ENCODE data around the gene TMEM176A.
"Not testable (repeated sequence)": the region's sequence is repeated elsewhere in the genome, so short reads cannot be mapped to it uniquely, and the experiment has no call there.

Gene TMEM176A

GRCh38 chr7:150800581-150801241 is at the start of gene TMEM176A:
Gene TMEM176A (plus strand): TSS chr7:150800769. CDS start chr7:150801551, 782 bp downstream.
- no peak for DNase-seq (ENCODE audit: low read depth in 2 of 2, low spot score in 1 of 2)

- DNase-seq (ENCODE audit: low read depth in 2 of 2, low spot score in 1 of 2): no peak
Measured at GRCh38 chr7:150751702-150752101, 48.9 kb upstream of the TMEM176A start.

GRCh38 chr7:150753239-150753638 is 47.3 kb upstream of the TMEM176A start:
- DNase-seq (ENCODE audit: low read depth in 2 of 2, low spot score in 1 of 2): no peak

- DNase-seq (ENCODE audit: low read depth in 2 of 2, low spot score in 1 of 2): no peak
Measured at GRCh38 chr7:150753826-150754603, 46.6 kb upstream of the TMEM176A start.

GRCh38 chr7:150754951-150755350 is 45.6 kb upstream of the TMEM176A start:
- DNase-seq (ENCODE audit: low read depth in 2 of 2, low spot score in 1 of 2): no peak

- DNase-seq (ENCODE audit: low read depth in 2 of 2, low spot score in 1 of 2): peak in 1 of 2 donors; percentile 55
Measured at GRCh38 chr7:150755473-150756099, 45.0 kb upstream of the TMEM176A start.

- DNase-seq (ENCODE audit: low read depth in 2 of 2, low spot score in 1 of 2): no peak
Measured at GRCh38 chr7:150756166-150756565, 44.4 kb upstream of the TMEM176A start.

- no peak for DNase-seq (ENCODE audit: low read depth in 2 of 2, low spot score in 1 of 2)
Measured at GRCh38 chr7:150756858-150757257, 43.7 kb upstream of the TMEM176A start.

GRCh38 chr7:150759479-150759878 is 41.1 kb upstream of the TMEM176A start:
- DNase-seq (ENCODE audit: low read depth in 2 of 2, low spot score in 1 of 2): no peak

GRCh38 chr7:150766334-150766709 is 34.2 kb upstream of the TMEM176A start:
- no peak for DNase-seq (ENCODE audit: low read depth in 2 of 2, low spot score in 1 of 2)

GRCh38 chr7:150769768-150770167 is 30.8 kb upstream of the TMEM176A start:
- DNase-seq (ENCODE audit: low read depth in 2 of 2, low spot score in 1 of 2): no peak

- DNase-seq (ENCODE audit: low read depth in 2 of 2, low spot score in 1 of 2): not testable (repeated sequence)
Measured at GRCh38 chr7:150774131-150774530, 26.4 kb upstream of the TMEM176A start.

- DNase-seq (ENCODE audit: low read depth in 2 of 2, low spot score in 1 of 2): no peak
Measured at GRCh38 chr7:150778014-150778737, 22.4 kb upstream of the TMEM176A start.

- DNase-seq (ENCODE audit: low read depth in 2 of 2, low spot score in 1 of 2): peak; percentile 43 to 59
Measured at GRCh38 chr7:150778738-150779301, 21.7 kb upstream of the TMEM176A start.

GRCh38 chr7:150780292-150780691 is 20.3 kb upstream of the TMEM176A start:
- no peak for DNase-seq (ENCODE audit: low read depth in 2 of 2, low spot score in 1 of 2)

- no peak for DNase-seq (ENCODE audit: low read depth in 2 of 2, low spot score in 1 of 2)
Measured at GRCh38 chr7:150781103-150781502, 19.5 kb upstream of the TMEM176A start.

- no peak for DNase-seq (ENCODE audit: low read depth in 2 of 2, low spot score in 1 of 2)
Measured at GRCh38 chr7:150781961-150782360, 18.6 kb upstream of the TMEM176A start.

GRCh38 chr7:150784120-150784736 is 16.3 kb upstream of the TMEM176A start:
- no peak for DNase-seq (ENCODE audit: low read depth in 2 of 2, low spot score in 1 of 2)

GRCh38 chr7:150784954-150785353 is 15.6 kb upstream of the TMEM176A start:
- no peak for DNase-seq (ENCODE audit: low read depth in 2 of 2, low spot score in 1 of 2)

Data from stimulated activated CD8-positive, alpha-beta memory T cell treated with anti-CD3 and anti-CD28 coated beads, Interleukin-4, amount 100 ng/mL, for 1 hour (primary cell).